Heart left ventricle (tissue), 16 donors: ENCODE data around the gene TRAPPC14. TPM values are rescaled to one million over a fixed set of nuclear protein-coding genes. Genes with fewer than 3 reads are reported as not detected.

ENCODE experiments used
- ATAC-seq, 4 donors: fragments of 200-7000 bp; cut with Tn5 transposase; one replicate each; pipeline ENCODE4 v1.9.1; 2020 to 2022; ENCODE audit warnings: moderate library complexity in 4 of 4, mild to moderate bottlenecking in 3 of 4, moderate number of reproducible peaks in 1 of 4
- DNase-seq, 5 donors: peaks; one replicate each; pipeline ENCODE4 v3.0.0-alpha.2; 2020
- H3K27ac ChIP-seq, 12 donors: fragments of 200-600 bp; sonication (generic) in 4 of 12; one replicate each; pipeline versions ENCODE4 v1.5.0 to v1.8.0; 2016 to 2022; ENCODE audit warnings: mild to moderate bottlenecking in 2 of 12
- H3K27me3 ChIP-seq, 9 donors: fragments of 200-600 bp; sonication (generic) in 2 of 9; one replicate each; pipeline versions ENCODE4 v1.5.1 to v1.8.0; 2016 to 2022; ENCODE audit warnings: mild to moderate bottlenecking in 3 of 9
- H3K36me3 ChIP-seq, 9 donors: fragments of 200-600 bp; sonication (generic) in 2 of 9; one replicate each; pipeline versions ENCODE4 v1.5.0 to v1.8.0; 2018 to 2022; ENCODE audit warnings: mild to moderate bottlenecking in 2 of 9
- H3K4me1 ChIP-seq, 12 donors: fragments of 200-600 bp; sonication (generic) in 4 of 12; one replicate each; pipeline versions ENCODE4 v1.5.0 to v1.8.0; 2016 to 2022; ENCODE audit warnings: mild to moderate bottlenecking in 3 of 12
- H3K4me3 ChIP-seq, 12 donors: fragments of 200-600 bp; sonication (generic) in 4 of 12; one replicate each; pipeline versions ENCODE4 v1.5.0 to v1.8.0; 2017 to 2022; ENCODE audit warnings: mild to moderate bottlenecking in 9 of 12, moderate library complexity in 4 of 12
- H3K9me3 ChIP-seq, 12 donors: fragments of 200-600 bp; sonication (generic) in 4 of 12; one replicate each; pipeline versions ENCODE4 v1.5.0 to v1.8.0; 2016 to 2022; ENCODE audit warnings: mild to moderate bottlenecking in 1 of 12
- POLR2A ChIP-seq, 2 donors: fragments of 450-650 bp; IDR thresholded peaks; one replicate each; pipeline ENCODE4 v1.6.1; 2017; ENCODE audit warnings: antibody characterized with exemption in 2 of 2, mild to moderate bottlenecking in 2 of 2, moderate library complexity in 2 of 2
- WGBS, 4 donors: extraction: QIAGEN DNeasy Blood & Tissue Kit in 2 of 4; methylation state at CpG; one replicate each; pipeline versions ENCODE4 v1.1.5 to v1.1.7; 2013 to 2018; 5-methylcytosine and 5-hydroxymethylcytosine counted together
- intact Hi-C, 10 donors: fragments of 100-400 bp; cut with DNase I; formaldehyde crosslinking; loops; one replicate each; pipeline versions ENCODE4 v1.11.1 to v1.14.2; 2022
- polyA plus RNA-seq, 2 donors: library from polyadenylated mRNA; stranded (reverse); fragments of 200-250 nt; gene quantifications; one replicate each; pipeline ENCODE4 v1.2.3, GENCODE V29; 2013
- total RNA-seq, 9 donors: library from RNA; depleted of rRNA in 2 of 9; stranded (reverse); fragments of >200 nt in 2 of 9; fragmentation: NEBNext Ultra II Directional in 3 of 9; extraction: Animal tissue kit (Norgen Biotek cat#: 25700) in 3 of 9; gene quantifications; one replicate each; pipeline versions ENCODE4 v1.1.0 to v1.2.4, GENCODE V29; 2016 to 2023
- TF ChIP-seq, protein P1 (sequence below), 12 donors: fragments of 200-600 bp; sonication (generic) in 4 of 12; IDR thresholded peaks; one replicate each; pipeline versions ENCODE4 v1.5.0 to v1.8.0; 2018 to 2022; ENCODE audit warnings: antibody characterized with exemption in 12 of 12, mild to moderate bottlenecking in 5 of 12
- donor health status: ischemic (EF 13 %, LVEDD 7.1; RV severe dilation, severe dysfunction).
- donor health status: healthy with polysubstance abuse.
- donor health status: DM: no; HTN: yes; CAD: no.
- donor health status: DM: no; HTN: no; CAD: no.
- donor health status: ischemic (EF 25% LVEDD 6.9; RV normal size, moderate dysfunction).
- donor health status: ischemic (EF 25% LVEDD 5.7; RV mildly dilated, moderate dysfunction).
- donor health status: healthy.
- donor health status: DM: yes; HTN: yes; CAD: no.
- donor health status: ischemic (EF 35%, LVEDD 5.7; RV mildly dilated, moderate dysfunction).
- donor health status: nonischemic (EF 11% LVEDD 7.7; RV severe dilation, severe dysfunction).
- donor health status: DM: yes; HTN: yes; CAD: no.
- donor health status: PGD.
- donor health status: ischemic (EF 29% LVEDD 5.4; RV normal size, mild dysfunction).
- donor health status: nonischemic (EF 23%, LVEDD 6.1; RV moderate dilation, normal function).

TRAPPC14 gene
- total and polyA plus RNA-seq, 11 donors = 4.0 to 14.9 (median 7.4) TPM

DNA sequence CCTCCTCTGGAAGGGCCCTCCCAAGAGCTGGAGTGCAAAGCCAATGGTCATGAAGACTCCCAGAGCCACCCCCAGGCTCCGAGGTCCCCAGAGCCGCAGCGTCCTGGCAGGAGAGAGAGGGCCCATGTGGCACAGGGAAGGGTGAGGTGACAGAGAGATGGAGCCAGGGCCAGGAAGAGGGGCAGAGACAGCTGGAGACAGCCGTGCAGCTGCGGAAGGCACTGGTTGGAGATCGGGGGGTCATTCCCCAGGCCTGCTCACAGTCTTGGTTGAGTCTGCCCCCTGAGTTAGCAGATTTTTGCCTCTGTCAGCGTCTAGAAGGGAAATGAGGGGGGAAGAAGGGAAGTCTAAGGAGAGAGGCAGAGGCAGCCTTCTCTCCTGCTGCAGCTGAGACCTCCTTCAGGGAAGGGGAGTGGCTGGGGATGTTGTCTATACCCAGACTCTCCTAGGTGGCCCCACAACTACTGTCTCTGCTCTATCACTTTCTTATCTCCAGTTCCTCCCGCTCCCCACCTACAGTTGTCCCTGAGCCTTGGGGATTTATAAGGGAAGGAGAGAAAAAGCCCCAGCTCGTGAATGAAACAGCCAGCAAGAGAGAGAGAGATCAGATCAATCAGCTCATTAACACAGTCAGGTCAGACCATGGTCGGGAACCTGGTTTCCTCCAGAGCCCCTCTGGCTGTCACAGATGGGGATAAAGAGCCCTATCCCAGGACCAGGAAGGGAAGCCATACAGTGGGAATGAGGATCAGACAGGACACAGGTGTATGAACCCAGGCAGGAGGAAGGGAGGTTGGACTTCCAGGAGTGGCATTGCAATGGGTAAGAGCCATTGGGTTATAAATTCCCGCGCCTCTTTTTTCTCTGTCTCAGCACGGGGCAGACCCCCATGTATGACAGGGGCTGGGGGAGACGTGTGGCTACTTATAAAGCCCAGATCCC lies 8.7 kb upstream of the TRAPPC14 start:
- peaks cover 0 to 39% (median 15%) of the 10 kb centered on the region in 9 donors for H3K27me3 ChIP-seq
- peaks cover 0 to 43% (median 12%) of the 10 kb centered on the region in 12 donors for H3K4me1 ChIP-seq
- no peak for TF ChIP-seq POLR2A (IDR thresholded peaks at IDR 0.05)
- TF ChIP-seq, protein P1, sequence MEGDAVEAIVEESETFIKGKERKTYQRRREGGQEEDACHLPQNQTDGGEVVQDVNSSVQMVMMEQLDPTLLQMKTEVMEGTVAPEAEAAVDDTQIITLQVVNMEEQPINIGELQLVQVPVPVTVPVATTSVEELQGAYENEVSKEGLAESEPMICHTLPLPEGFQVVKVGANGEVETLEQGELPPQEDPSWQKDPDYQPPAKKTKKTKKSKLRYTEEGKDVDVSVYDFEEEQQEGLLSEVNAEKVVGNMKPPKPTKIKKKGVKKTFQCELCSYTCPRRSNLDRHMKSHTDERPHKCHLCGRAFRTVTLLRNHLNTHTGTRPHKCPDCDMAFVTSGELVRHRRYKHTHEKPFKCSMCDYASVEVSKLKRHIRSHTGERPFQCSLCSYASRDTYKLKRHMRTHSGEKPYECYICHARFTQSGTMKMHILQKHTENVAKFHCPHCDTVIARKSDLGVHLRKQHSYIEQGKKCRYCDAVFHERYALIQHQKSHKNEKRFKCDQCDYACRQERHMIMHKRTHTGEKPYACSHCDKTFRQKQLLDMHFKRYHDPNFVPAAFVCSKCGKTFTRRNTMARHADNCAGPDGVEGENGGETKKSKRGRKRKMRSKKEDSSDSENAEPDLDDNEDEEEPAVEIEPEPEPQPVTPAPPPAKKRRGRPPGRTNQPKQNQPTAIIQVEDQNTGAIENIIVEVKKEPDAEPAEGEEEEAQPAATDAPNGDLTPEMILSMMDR (IDR thresholded peaks at IDR 0.05) = no peak
- H3K4me3 ChIP-seq = peak overlapping the region in 9 of 12 donors; percentile 43 to 69 (median 56)
- no peaks in the 10 kb centered on the region for H3K9me3 ChIP-seq
- intact Hi-C loops = no loop called here
- WGBS, 4 donors = 31 to 53% (median 46%) methylated on average over 14 of the region's 14 CpGs
- ATAC-seq (peak in 1 of 4 donors; percentile 9), DNase-seq (no peak)
- H3K36me3 ChIP-seq = no peaks in the 10 kb centered on the region
- peak overlapping the region in 5 of 12 donors; percentile 4 to 78 (median 73) for H3K27ac ChIP-seq

DNA sequence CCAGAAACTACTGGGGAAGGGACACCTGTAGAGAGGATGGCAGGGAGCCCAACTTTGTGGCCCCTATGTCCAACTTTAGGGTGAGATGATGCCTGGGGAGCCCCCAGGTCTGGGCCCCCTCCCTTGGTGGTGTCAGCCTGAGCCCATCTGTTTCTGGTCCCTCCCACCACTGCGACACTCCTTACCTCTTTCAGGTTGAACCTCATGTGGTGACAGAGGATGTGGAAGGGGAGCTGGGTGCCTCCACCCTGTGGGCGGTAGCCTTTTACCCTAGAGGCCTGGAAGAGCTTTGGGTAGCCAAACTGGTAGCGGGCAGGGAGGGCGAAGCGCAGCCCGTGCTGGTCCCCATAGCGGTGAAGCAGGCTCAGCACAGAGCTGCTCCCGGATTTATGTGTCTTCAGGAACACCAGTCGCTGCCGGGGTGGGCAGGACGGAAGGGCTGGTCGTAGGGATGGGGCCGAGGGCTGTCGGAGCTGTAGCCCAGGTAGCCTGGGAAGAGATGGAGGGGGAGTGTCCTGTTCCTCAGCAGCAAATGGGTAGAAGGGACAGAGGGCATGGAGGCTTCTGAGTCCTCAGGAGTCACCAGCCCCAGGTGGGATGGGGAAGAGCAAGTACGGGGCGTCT lies 7.9 kb upstream of the TRAPPC14 start:
- ATAC-seq (no peak), DNase-seq (no peak)
- no peak overlapping the region for H3K4me3 ChIP-seq
- no peaks in the 10 kb centered on the region for H3K9me3 ChIP-seq
- H3K27ac ChIP-seq = peak overlapping the region in 1 of 12 donors; percentile 73
- peaks cover 0 to 31% (median 7%) of the 10 kb centered on the region in 9 donors for H3K27me3 ChIP-seq
- no peaks in the 10 kb centered on the region for H3K36me3 ChIP-seq
- TF ChIP-seq, protein P1 (IDR thresholded peaks at IDR 0.05) = no peak
- no peak for TF ChIP-seq POLR2A (IDR thresholded peaks at IDR 0.05)
- H3K4me1 ChIP-seq = peaks cover 0 to 38% (median 7%) of the 10 kb centered on the region in 12 donors
- 63 to 78% (median 72%) methylated on average over 16 of the region's 16 CpGs for WGBS, 4 donors
- intact Hi-C loops = no loop called here

DNA sequence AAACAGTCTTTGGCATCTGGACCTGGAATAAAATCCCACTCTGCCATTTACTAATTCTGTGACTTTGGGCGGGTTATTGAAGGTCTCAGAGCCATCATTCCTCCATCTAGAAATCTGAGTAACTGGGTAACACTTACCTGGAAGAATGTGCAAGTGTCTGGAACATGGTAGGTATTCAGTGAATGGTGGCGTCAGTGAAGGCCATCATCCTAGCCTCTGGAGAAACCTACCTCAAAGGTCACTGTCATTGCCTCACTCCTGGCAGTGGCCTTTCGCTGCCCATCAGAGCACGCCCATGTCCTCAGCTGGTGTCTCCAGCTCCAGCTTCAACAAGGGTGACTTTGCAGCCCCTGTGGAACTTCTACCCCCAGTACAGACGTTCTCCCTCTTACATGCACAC lies 5.3 kb upstream of the TRAPPC14 start:
- no peak overlapping the region for H3K27ac ChIP-seq
- TF ChIP-seq, protein P1 (IDR thresholded peaks at IDR 0.05) = no peak
- no peak for TF ChIP-seq POLR2A (IDR thresholded peaks at IDR 0.05)
- intact Hi-C loops = no loop called here
- H3K9me3 ChIP-seq = no peaks in the 10 kb centered on the region
- WGBS, 4 donors = 86 to 98% (median 92%) methylated on average over 5 of the region's 5 CpGs
- DNase-seq (no peak), ATAC-seq (no peak)
- H3K27me3 ChIP-seq = peaks cover 0 to 25% (median 0%) of the 10 kb centered on the region in 9 donors
- no peaks in the 10 kb centered on the region for H3K36me3 ChIP-seq
- H3K4me3 ChIP-seq = no peak overlapping the region
- peaks cover 0 to 33% (median 6%) of the 10 kb centered on the region in 12 donors for H3K4me1 ChIP-seq

DNA sequence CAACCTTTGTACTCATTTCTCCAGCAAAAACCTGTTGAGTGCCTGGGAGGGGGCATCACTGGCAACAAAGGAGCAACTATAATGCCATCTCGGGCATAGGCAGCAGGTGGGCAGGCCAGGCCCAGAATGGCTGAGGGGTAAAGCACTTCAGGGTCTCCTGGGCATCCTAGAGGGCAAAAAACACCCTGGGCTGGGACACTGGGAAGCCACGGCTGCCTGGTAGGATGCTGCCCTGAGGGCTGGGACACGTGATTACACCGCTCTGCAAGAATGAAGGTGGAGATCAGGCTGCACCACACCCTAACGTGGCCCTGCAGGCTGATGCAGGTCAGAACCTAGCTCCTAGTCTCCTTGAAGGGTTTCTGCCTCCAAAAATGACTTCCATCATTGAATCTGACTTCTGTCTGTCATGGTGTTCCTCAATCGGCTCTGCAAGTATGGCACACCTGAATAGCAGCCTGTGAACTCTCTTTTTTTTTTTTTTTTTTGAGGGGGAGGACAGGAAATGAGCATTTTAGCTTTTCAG lies 4.5 kb upstream of the TRAPPC14 start:
- WGBS, 4 donors = 68 to 74% (median 73%) methylated on average over 4 to 6 of the region's 6 CpGs
- no peaks in the 10 kb centered on the region for H3K36me3 ChIP-seq
- no peak for ATAC-seq
- H3K4me1 ChIP-seq = peaks cover 0 to 27% (median 6%) of the 10 kb centered on the region in 12 donors
- no peak overlapping the region for H3K27ac ChIP-seq
- H3K9me3 ChIP-seq = no peaks in the 10 kb centered on the region
- no peak for TF ChIP-seq POLR2A (IDR thresholded peaks at IDR 0.05)
- TF ChIP-seq, protein P1 (IDR thresholded peaks at IDR 0.05) = no peak
- no peak overlapping the region for H3K4me3 ChIP-seq
- H3K27me3 ChIP-seq = peaks cover 0 to 18% (median 0%) of the 10 kb centered on the region in 9 donors
- no peak for DNase-seq
- intact Hi-C loops = no loop called here
